SK-N-SH treated with all-trans-retinoic acid at 6 μM for 48 hours (cell line): ENCODE data around the gene FAR2.

Experiments used
- TCF4 ChIP-seq: fragments of 250-450 bp; sonication (Bioruptor Pico); IDR thresholded peaks from 2 replicates; pipeline ENCODE4 v1.8.0; 2021; ENCODE audit warnings: mild to moderate bottlenecking, moderate library complexity, borderline replicate concordance
- TSHZ2 ChIP-seq: fragments of 250-450 bp; sonication (Bioruptor Pico); IDR thresholded peaks from 2 replicates; pipeline ENCODE4 v1.5.0; 2020; ENCODE audit warnings: mild to moderate bottlenecking, moderate library complexity
- ZC3H10 ChIP-seq: fragments of 250-450 bp; sonication (Bioruptor Pico); IDR thresholded peaks from 2 replicates; pipeline ENCODE4 v1.5.1; 2021; ENCODE audit warnings: mild to moderate bottlenecking, moderate library complexity
- ZFP3 ChIP-seq: fragments of 250-450 bp; sonication (Bioruptor Pico); IDR thresholded peaks from 2 replicates; pipeline ENCODE4 v1.5.0; 2020; ENCODE audit warnings: mild to moderate bottlenecking, moderate library complexity
- TF ChIP-seq, protein P1 (sequence below): fragments of 250-450 bp; sonication (Bioruptor Pico); IDR thresholded peaks from 2 replicates; pipeline ENCODE4 v1.5.1; 2021; ENCODE audit warnings: mild to moderate bottlenecking, moderate library complexity
- TF ChIP-seq, protein P2 (sequence below): fragments of 250-450 bp; sonication (Bioruptor Pico); IDR thresholded peaks from 2 replicates; pipeline ENCODE4 v1.5.1; 2020; ENCODE audit warnings: low read depth, mild to moderate bottlenecking, moderate library complexity

DNA sequence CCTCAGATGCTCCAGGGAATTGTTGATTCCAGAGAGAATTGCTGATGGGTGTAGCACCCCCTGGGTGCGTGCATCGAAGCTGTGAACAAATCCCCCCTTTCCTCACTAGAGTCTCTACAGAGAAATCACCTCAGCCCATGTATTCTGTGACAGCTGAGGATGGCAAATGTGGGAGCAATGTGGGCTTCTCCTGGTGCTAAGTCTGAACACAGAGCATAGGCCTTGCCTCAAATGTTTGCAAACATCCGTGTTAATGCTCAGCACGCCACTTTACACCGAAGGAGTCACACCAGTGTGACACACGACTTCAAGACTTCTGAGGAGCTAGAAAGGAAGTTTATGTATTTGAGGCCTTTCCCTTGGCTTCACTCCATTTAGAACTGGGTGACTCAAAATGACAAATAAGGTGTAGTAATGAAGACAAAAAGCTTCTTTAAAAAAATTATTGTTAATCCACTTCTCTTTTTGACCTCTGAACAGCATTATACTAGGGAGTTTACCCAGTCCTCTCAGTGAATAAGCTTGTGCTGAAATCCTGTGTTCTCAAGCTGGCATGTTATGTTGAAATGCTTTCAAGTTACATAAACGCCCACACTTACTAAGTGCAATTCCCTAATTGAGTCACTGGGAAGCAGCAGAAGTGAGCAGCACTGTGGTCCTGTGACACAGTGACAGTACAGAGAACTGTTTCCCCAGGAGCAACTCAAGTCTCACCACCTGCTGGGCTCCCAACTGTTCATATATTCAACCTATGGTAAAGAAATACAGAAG, 92.9 kb downstream of the FAR2 start:
- no peak for TF ChIP-seq TSHZ2 (CRISPR knock-in tag)
- TF ChIP-seq ZC3H10: no peak
- TF ChIP-seq ZFP3 (CRISPR knock-in tag): no peak
- TF ChIP-seq, protein P1, sequence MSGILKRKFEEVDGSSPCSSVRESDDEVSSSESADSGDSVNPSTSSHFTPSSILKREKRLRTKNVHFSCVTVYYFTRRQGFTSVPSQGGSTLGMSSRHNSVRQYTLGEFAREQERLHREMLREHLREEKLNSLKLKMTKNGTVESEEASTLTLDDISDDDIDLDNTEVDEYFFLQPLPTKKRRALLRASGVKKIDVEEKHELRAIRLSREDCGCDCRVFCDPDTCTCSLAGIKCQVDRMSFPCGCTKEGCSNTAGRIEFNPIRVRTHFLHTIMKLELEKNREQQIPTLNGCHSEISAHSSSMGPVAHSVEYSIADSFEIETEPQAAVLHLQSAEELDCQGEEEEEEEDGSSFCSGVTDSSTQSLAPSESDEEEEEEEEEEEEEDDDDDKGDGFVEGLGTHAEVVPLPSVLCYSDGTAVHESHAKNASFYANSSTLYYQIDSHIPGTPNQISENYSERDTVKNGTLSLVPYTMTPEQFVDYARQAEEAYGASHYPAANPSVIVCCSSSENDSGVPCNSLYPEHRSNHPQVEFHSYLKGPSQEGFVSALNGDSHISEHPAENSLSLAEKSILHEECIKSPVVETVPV (CRISPR knock-in tag): no peak
- no peak for TF ChIP-seq TCF4 (CRISPR knock-in tag)
- TF ChIP-seq, protein P2, sequence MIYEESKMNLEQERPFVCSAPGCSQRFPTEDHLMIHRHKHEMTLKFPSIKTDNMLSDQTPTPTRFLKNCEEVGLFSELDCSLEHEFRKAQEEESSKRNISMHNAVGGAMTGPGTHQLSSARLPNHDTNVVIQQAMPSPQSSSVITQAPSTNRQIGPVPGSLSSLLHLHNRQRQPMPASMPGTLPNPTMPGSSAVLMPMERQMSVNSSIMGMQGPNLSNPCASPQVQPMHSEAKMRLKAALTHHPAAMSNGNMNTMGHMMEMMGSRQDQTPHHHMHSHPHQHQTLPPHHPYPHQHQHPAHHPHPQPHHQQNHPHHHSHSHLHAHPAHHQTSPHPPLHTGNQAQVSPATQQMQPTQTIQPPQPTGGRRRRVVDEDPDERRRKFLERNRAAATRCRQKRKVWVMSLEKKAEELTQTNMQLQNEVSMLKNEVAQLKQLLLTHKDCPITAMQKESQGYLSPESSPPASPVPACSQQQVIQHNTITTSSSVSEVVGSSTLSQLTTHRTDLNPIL (CRISPR knock-in tag): no peak
